Keratinocyte (primary cell): Measurements from ENCODE around the gene DLG1. TPM values are rescaled to one million over a fixed set of nuclear protein-coding genes. Genes with fewer than 3 reads are reported as not detected.

Source experiments
- DNase-seq: peaks from one replicate; pipeline ENCODE4 v3.0.0-alpha.2; 2011; ENCODE audit warnings: low read depth, missing footprints, low spot score
- FAIRE-seq: peaks from 2 replicates; lab custom pipeline; 2011; peaks lifted over from hg19 to GRCh38; lab: Jason Lieb, UNC
- H2AFZ ChIP-seq: 2 replicates; pipeline ENCODE4 v1.6.0; 2012; ENCODE audit warnings: low read length, control low read depth, inconsistent platforms; ENCODE audit not compliant: control insufficient read depth
- H3K27ac ChIP-seq: 2 replicates; pipeline ENCODE4 v1.5.1; 2011; ENCODE audit warnings: low read length; ENCODE audit not compliant: control insufficient read depth, insufficient read depth
- H3K27me3 ChIP-seq: 3 replicates; pipeline ENCODE4 v1.6.0; 2011; ENCODE audit warnings: low read length; ENCODE audit not compliant: control insufficient read depth, insufficient read depth; ENCODE audit errors: extremely low read depth
- H3K36me3 ChIP-seq, 2 experiments: 2 replicates in 1 of 2; 3 replicates in 1 of 2; pipeline ENCODE4 v1.5.1; 2011; ENCODE audit warnings: low read length in 2 of 2, mild to moderate bottlenecking in 1 of 2; ENCODE audit not compliant: control insufficient read depth in 2 of 2, insufficient read depth in 2 of 2; ENCODE audit errors: extremely low read depth in 1 of 2
- H3K4me1 ChIP-seq: 3 replicates; pipeline ENCODE4 v1.5.1; 2011; ENCODE audit warnings: low read length; ENCODE audit not compliant: control insufficient read depth, insufficient read depth; ENCODE audit errors: extremely low read depth
- H3K4me2 ChIP-seq: 3 replicates; pipeline ENCODE4 v1.6.0; 2011; ENCODE audit warnings: low read depth, low read length; ENCODE audit not compliant: control insufficient read depth, insufficient read depth; ENCODE audit errors: extremely low read depth
- H3K4me3 ChIP-seq, 3 experiments: fragments of 200-600 bp in 1 of 3; sonication (generic) in 1 of 3; 2 replicates in 2 of 3; 3 replicates in 1 of 3; pipeline ENCODE4 v1.5.1; 2011 to 2016; ENCODE audit warnings: low read length in 3 of 3, mild to moderate bottlenecking in 3 of 3, control low read depth in 2 of 3, inconsistent platforms in 1 of 3, low read depth in 1 of 3, mixed read lengths in 1 of 3, mixed run types in 1 of 3, moderate library complexity in 1 of 3; ENCODE audit not compliant: control insufficient read depth in 2 of 3, insufficient read depth in 2 of 3; ENCODE audit errors: extremely low read depth in 1 of 3
- H3K79me2 ChIP-seq: 2 replicates; pipeline ENCODE4 v1.6.0; 2012; ENCODE audit warnings: low read length; ENCODE audit not compliant: control insufficient read depth, insufficient read depth
- H3K9ac ChIP-seq: 3 replicates; pipeline ENCODE4 v1.6.0; 2011; ENCODE audit warnings: low read length; ENCODE audit not compliant: control insufficient read depth, insufficient read depth; ENCODE audit errors: extremely low read depth
- H3K9me1 ChIP-seq: 3 replicates; pipeline ENCODE4 v1.6.0; 2011; ENCODE audit warnings: low read length; ENCODE audit not compliant: control insufficient read depth, insufficient read depth; ENCODE audit errors: extremely low read depth
- H3K9me3 ChIP-seq: 2 replicates; pipeline ENCODE4 v1.5.1; 2012; ENCODE audit warnings: low read depth, low read length; ENCODE audit not compliant: control insufficient read depth
- H4K20me1 ChIP-seq: 3 replicates; pipeline ENCODE4 v1.6.0; 2011; ENCODE audit warnings: low read length; ENCODE audit not compliant: control insufficient read depth, insufficient read depth; ENCODE audit errors: extremely low read depth
- CTCF ChIP-seq, 3 experiments: IDR thresholded peaks in 1 of 3; conservative IDR thresholded peaks in 1 of 3; optimal IDR thresholded peaks in 1 of 3; 2 replicates in 2 of 3; 3 replicates in 1 of 3; pipeline versions ENCODE3 to v1.5.1; 2011; ENCODE audit warnings: low read length in 3 of 3, mild to moderate bottlenecking in 3 of 3, moderate library complexity in 2 of 3, control low read depth in 1 of 3, inconsistent platforms in 1 of 3; ENCODE audit not compliant: insufficient read depth in 2 of 3; ENCODE audit errors: extremely low read depth in 1 of 3
- EZH2 ChIP-seq: IDR thresholded peaks from one replicate; pipeline ENCODE4 v1.6.1; 2012; ENCODE audit warnings: inconsistent platforms, mild to moderate bottlenecking, low read length, moderate library complexity
- dilution Hi-C: fragments of 300-500 bp; cut with MboI; formaldehyde crosslinking; loops from one replicate; pipeline ENCODE4 v1.7.0; 2020; ENCODE audit warnings: low sequenced_read_pairs; ENCODE audit not compliant: extremely low pct_ligation_motif_present
- polyA plus RNA-seq, 5 experiments: library from polyadenylated mRNA; depleted of rRNA in 3 of 5; stranded (reverse) in 3 of 5; stranded (forward) in 1 of 5; unstranded in 1 of 5; fragments of >200 nt; gene quantifications; 1 replicate in 1 of 5; 2 replicates in 3 of 5; 3 replicates in 1 of 5; pipeline versions ENCODE4 v1.2.1 to v1.2.3, GENCODE V29; 2011 to 2012; ENCODE audit warnings: missing spikeins in 2 of 5, low read depth in 1 of 5, low replicate concordance in 1 of 5

The DLG1 gene
- polyA plus RNA-seq, 1 donor (not counting 4 experiments of a cell fraction or from before 2014, with no cell fraction given), result 139 TPM

- dilution Hi-C loops, result no loop called here
- no peaks in the 10 kb centered on the region for H3K9me3 ChIP-seq
Measured at GRCh38 chr3:197080344-197080743, 218.1 kb downstream of the DLG1 start.

GRCh38 chr3:197076415-197076814 lies 222.0 kb downstream of the DLG1 start:
- Histone ChIP-seq H2AFZ (no peak overlapping the region), H3K4me3 (no peak overlapping the region), H3K36me3 (peaks cover 12 to 13% of the 10 kb centered on the region in 2 experiments), H3K9me3 (no peaks in the 10 kb centered on the region), H3K9me1 (no peaks in the 10 kb centered on the region), H3K27me3 (no peaks in the 10 kb centered on the region), H3K4me1 (no peaks in the 10 kb centered on the region), H3K4me2 (no peak overlapping the region), H3K9ac (no peak overlapping the region), H3K27ac (no peak overlapping the region), H4K20me1 (no peaks in the 10 kb centered on the region), H3K79me2 (no peaks in the 10 kb centered on the region)
- TF ChIP-seq CTCF (optimal IDR thresholded peaks at IDR 0.05 in 1 of 3, IDR thresholded peaks at IDR 0.05 in 1 of 3, conservative IDR thresholded peaks at IDR 0.05 in 1 of 3; ENCODE audit: extremely low read depth in 1 of 3, insufficient read depth in 2 of 3, low read length in 3 of 3) (no peak), EZH2 (no peak)
- no peak for DNase-seq
- FAIRE-seq, result no peak
- dilution Hi-C loops, result no loop called here

More at GRCh38 chr3:197080344-197080743, 218.1 kb downstream of the DLG1 start:
- TF ChIP-seq EZH2, result no peak
- TF ChIP-seq CTCF (optimal IDR thresholded peaks at IDR 0.05 in 1 of 3, IDR thresholded peaks at IDR 0.05 in 1 of 3, conservative IDR thresholded peaks at IDR 0.05 in 1 of 3; ENCODE audit: extremely low read depth in 1 of 3, insufficient read depth in 2 of 3, low read length in 3 of 3), result no peak
- no peak overlapping the region for H3K4me2 ChIP-seq
- H3K79me2 ChIP-seq, result no peaks in the 10 kb centered on the region
- peaks cover 3% of the 10 kb centered on the region for H4K20me1 ChIP-seq
- H3K27ac ChIP-seq, result no peak overlapping the region
- H3K27me3 ChIP-seq, result no peaks in the 10 kb centered on the region
- H3K9me1 ChIP-seq, result peaks cover 2% of the 10 kb centered on the region
- peaks cover 10% of the 10 kb centered on the region for H3K4me1 ChIP-seq
- no peak overlapping the region for H3K4me3 ChIP-seq
- no peak overlapping the region for H2AFZ ChIP-seq
- FAIRE-seq, result no peak
- H3K9ac ChIP-seq, result no peak overlapping the region
- H3K36me3 ChIP-seq, result peaks cover 6 to 10% of the 10 kb centered on the region in 2 experiments
- no peak for DNase-seq
